Effector memory CD4-positive, alpha-beta T cell (primary cell): ENCODE data around the gene GFM1.
"Not testable (repeated sequence)": the region's sequence is repeated elsewhere in the genome, so short reads cannot be mapped to it uniquely, and the experiment has no call there.

Experiments
- DNase-seq, 3 donors: peaks; one replicate each; pipeline ENCODE4 v3.0.0-alpha.2; 2020
- H3K27ac ChIP-seq: 2 replicates; pipeline ENCODE4 v1.7.0; 2013; ENCODE audit warnings: mild to moderate bottlenecking, low read length, moderate library complexity; ENCODE audit not compliant: insufficient read depth, poor library complexity, severe bottlenecking
- H3K27me3 ChIP-seq: replicated peaks from 2 replicates; pipeline ENCODE4 v1.7.0; 2013; ENCODE audit warnings: mild to moderate bottlenecking, low read length; ENCODE audit not compliant: insufficient read depth, control insufficient read depth, poor library complexity, severe bottlenecking
- H3K36me3 ChIP-seq: 2 replicates; pipeline ENCODE4 v1.7.0; 2013; ENCODE audit warnings: mild to moderate bottlenecking, low read length, moderate library complexity; ENCODE audit not compliant: control insufficient read depth, insufficient read depth
- H3K4me1 ChIP-seq: 2 replicates; pipeline ENCODE4 v1.7.0; 2013; ENCODE audit warnings: low read length, mild to moderate bottlenecking; ENCODE audit not compliant: control insufficient read depth, insufficient read depth, poor library complexity, severe bottlenecking
- H3K4me3 ChIP-seq: 2 replicates; pipeline ENCODE4 v1.7.0; 2013; ENCODE audit warnings: low read length, low read depth, mild to moderate bottlenecking; ENCODE audit not compliant: insufficient read depth, poor library complexity, severe bottlenecking
- H3K9me3 ChIP-seq: 2 replicates; pipeline ENCODE4 v1.7.0; 2013; ENCODE audit warnings: mild to moderate bottlenecking, low read length, moderate library complexity; ENCODE audit not compliant: control insufficient read depth

GFM1 gene

DNA sequence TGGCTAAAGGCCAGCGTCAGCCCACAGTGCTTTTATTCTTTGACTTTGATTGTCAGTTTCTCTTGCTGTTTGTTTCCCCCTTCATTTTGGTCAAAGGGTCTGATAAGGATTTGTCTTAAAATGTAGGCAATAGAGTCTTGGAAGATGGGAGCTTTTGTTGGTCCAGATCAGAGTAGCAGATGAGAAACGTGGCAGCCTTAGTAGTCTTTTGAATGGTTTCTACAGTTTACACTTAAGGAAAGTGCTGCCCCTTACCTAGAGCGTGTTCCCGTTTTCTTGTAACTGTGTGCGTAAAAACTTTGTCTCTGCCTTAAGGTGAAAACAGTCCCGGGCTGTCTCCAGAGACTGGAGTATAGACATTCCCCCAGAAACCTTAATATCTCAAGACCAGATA, 27.5 kb downstream of the GFM1 start:
- Histone ChIP-seq H3K27ac (peak overlapping the region; percentile 65), H3K4me1 (no peaks in the 10 kb centered on the region), H3K4me3 (peak overlapping the region; percentile 59), H3K36me3 (peaks cover 24% of the 10 kb centered on the region), H3K9me3 (no peaks in the 10 kb centered on the region), H3K27me3 (no peaks in the 10 kb centered on the region)
- no peak for DNase-seq

DNA sequence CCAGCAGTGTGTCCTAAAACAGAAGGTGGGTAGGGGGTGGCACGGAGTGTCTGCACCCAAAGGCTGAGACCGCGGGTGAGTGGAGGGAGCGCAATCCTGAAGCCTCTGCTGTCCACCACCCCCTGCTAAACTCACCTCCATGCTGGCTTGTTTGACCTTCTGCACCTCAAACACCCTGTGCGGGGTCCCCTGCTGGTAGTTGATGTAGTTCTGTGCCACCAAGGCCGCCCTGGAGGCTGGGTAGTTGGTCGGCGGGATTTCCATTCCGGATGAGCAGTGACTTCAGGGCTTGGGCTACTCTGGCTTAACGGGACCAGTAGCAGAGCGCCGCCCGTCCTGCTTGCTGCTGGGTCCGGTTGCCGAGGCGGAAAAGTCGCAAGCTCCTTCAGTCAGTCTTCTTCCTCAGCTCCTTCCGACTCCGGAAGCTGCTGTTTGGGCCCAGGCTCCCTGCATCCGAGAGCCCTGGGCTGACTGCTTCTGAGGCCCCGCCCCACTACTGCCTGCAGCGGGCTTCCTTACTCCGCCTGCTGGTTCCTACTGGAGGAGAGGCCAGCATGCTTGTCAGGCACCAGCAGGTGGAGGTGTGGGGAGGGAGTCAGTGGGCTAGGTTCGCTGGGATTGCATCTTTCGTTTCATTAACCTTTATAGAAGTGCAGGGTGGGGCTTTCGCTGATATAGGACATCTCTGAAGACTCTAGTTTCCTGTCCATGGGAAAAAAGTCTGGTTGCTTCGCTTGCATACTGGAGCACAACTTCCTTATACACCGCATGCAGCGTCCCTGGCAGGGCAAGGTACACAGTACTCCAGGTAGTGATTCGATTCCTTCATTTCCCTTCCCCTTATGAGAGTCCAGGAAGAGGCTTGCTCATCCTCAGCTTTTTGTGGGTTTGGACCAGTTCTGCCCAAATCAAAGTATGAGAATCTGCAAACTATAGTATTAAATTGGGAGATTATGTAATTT, 28.2 kb downstream of the GFM1 start, which contains the start of gene LXN:
LXN (minus strand) TSS at position 434 of the 962 bp plus-strand sequence; CDS start at position 264, 170 bp downstream.
- no peaks in the 10 kb centered on the region for H3K27me3 ChIP-seq
- H3K36me3 ChIP-seq = peaks cover 19% of the 10 kb centered on the region
- H3K27ac ChIP-seq = peak within 1 kb of the TSS; percentile 65

DNA sequence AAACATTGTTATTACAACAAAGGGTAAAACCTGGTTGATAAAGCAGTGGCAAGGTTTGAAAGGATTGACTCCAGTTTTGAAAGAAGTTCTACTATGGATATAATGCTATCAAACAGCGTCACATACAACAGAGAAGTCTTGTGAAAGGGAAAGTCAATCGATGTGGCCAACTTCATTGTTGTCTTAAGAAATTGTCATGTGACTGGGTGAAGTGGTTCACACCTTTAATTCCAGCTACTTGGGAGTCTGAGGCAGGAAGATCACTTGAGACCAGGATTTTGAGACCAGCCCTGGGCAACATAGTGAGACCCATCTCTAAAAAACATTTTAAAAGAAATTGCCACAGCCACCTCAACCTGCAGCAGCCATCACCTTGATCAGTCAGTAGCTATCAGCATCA, 34.4 kb downstream of the GFM1 start:
- peaks cover 13% of the 10 kb centered on the region for H3K36me3 ChIP-seq
- no peak for DNase-seq

More for the DNA sequence above, 28.2 kb downstream of the GFM1 start, which contains the start of gene LXN:
- H3K4me3 ChIP-seq = peak within 1 kb of the TSS; percentile 59
- DNase-seq = peak; percentile 67 to 78 (median 77)
- H3K9me3 ChIP-seq = no peaks in the 10 kb centered on the region
- H3K4me1 ChIP-seq = no peaks in the 10 kb centered on the region

DNA sequence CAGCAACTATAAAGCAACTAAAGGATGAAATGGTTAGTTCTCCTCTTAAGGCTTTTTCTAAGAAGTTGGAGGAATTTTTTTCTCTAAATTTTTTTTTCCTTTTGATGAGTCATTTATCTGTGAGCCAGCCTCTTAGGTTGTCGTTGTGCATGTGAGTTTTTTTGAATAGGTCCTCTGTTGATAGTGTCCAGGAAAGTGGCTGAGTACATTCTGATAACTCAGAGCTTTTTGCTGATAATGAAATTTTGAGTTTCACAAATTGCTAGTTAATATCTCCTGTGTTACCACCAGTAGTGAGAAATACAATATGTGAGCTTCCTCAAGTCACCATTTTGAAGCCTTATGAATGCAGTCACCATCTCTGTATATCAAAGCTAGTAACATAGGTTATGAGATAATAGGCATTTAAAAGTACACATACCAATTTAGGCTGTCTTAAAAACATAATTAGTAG, 35.2 kb downstream of the GFM1 start:
- Histone ChIP-seq H3K4me1 (no peaks in the 10 kb centered on the region), H3K27ac (no peak overlapping the region), H3K9me3 (no peaks in the 10 kb centered on the region), H3K4me3 (no peak overlapping the region), H3K36me3 (peaks cover 18% of the 10 kb centered on the region), H3K27me3 (no peaks in the 10 kb centered on the region)
- DNase-seq = no peak

More for the DNA sequence above, 34.4 kb downstream of the GFM1 start:
- Histone ChIP-seq H3K27ac (no peak overlapping the region), H3K27me3 (no peaks in the 10 kb centered on the region), H3K9me3 (no peaks in the 10 kb centered on the region), H3K4me3 (no peak overlapping the region), H3K4me1 (no peaks in the 10 kb centered on the region)

DNA sequence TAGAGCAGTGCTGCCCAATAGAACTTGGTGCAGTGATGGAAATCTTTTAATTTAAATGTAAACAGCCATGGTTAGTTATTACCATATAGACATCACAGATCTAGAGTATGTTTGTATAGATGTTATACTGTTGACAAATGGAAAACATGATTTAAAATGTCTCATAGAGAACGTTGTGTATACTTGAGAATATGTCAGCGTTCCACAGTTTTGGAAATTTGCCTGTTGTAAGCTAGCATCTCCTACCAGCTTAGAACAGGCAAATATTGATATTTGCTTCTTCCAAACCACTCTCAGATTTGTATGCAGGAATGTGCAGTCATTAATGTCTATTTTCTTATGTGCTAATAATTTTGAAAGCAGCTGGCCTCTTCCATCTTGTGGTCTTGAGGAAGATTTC, 36.5 kb downstream of the GFM1 start:
- Histone ChIP-seq H3K36me3 (peaks cover 22% of the 10 kb centered on the region), H3K27ac (no peak overlapping the region), H3K4me1 (no peaks in the 10 kb centered on the region), H3K27me3 (no peaks in the 10 kb centered on the region), H3K9me3 (no peaks in the 10 kb centered on the region), H3K4me3 (no peak overlapping the region)
- no peak for DNase-seq

DNA sequence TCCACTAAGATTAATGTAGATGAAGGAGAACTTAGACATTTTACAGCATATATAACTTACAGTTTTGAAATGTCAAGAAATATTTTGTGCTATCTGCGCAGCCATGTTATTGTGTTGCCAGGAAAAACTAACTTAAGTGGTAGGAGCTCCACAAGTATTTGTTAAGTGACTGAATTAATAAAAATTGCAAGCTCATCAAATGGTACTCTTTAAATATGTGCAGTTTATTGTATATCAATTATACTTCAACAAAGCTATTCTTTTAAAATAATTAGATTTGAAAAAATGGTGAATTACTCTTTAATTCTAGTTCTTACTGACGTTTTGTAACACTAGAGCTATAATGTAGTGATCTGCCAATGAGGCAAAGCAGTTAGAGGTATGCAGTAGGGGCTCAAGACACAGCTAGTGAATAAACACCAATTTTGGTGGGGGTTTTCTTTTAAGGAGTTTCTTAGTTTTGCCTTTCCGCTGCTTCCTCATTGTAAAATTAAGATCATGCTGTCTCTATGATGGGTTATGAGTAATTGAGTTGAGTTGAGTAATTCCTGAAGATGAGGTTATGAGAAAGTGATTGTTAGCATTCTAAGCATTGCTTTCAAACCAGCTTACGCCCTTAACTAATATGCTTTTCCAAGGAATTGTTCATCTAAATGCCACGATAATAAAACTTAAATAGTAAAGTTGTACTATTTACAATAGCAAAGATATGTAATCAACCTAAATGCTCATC, 39.1 kb downstream of the GFM1 start:
- Histone ChIP-seq H3K4me1 (no peaks in the 10 kb centered on the region), H3K27me3 (no peaks in the 10 kb centered on the region), H3K9me3 (no peaks in the 10 kb centered on the region), H3K4me3 (no peak overlapping the region), H3K36me3 (peaks cover 23% of the 10 kb centered on the region), H3K27ac (no peak overlapping the region)
- no peak for DNase-seq

DNA sequence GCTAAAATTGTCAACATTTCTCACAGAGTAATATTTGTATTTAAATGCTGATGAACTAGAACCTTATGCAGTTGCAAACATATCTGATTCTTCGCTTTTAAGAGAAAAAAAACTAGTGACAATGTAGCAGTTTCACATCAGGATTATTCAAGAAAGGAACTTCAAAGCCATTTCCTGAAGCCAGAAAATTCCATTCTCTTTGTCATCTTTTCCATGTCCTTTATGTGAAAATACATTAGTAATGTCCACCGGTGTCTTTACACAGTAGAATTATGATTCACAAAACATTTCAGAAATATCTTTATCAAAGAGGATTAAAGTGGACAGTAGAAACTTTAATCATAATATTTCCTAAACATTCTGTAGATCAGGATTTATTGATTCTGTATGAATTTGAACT, 40.8 kb downstream of the GFM1 start:
- Histone ChIP-seq H3K36me3 (peaks cover 21% of the 10 kb centered on the region), H3K27me3 (no peaks in the 10 kb centered on the region), H3K4me1 (no peaks in the 10 kb centered on the region), H3K27ac (no peak overlapping the region), H3K4me3 (no peak overlapping the region), H3K9me3 (no peaks in the 10 kb centered on the region)
- no peak for DNase-seq

DNA sequence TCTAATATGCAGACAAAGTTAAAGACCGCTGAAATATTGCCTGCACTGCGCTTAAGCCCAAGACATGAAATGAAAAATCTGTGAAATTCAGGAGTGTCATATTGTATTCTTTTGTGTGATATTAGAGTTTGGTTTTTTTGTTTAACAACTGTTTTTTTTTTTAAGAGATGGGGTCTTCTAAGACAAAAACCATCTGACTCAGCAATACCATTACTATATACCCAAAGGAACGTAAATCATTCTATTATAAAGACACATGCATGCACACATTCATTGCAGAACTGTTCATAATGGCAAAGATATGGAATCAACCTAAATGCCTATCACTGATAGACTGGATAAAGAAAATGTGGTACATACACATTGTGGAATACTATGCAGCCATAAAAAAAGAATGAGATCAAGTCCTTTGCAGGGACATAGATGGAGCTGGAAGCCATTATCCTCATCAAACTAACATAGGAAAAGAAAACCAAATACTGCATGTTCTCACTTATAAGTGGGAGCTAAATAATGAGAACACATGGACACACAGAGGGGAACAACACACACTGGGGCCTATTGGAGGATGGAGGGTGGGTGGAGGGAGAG, 49.6 kb downstream of the GFM1 start:
- not testable (repeated sequence) for H3K36me3 ChIP-seq, H3K9me3 ChIP-seq, H3K27ac ChIP-seq, DNase-seq, H3K27me3 ChIP-seq, H3K4me1 ChIP-seq, H3K4me3 ChIP-seq

DNA sequence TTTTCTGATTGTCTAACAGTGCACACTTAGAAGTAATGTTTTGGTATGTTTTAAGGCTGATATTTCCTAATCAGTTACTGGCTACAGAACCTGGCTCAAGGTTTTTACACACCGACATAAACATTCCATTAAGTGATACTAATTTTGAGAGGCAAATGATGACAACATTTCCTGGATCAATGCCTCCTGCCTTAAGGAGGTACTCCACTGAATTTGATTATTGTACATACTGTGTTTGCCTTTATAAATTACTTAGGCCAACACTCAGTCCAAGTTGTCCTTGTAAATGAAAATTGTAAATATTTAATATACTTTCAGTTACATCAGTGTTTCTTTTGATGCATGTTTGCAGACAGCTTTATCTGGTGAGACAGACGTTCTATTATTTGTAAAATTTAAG, 52.3 kb downstream of the GFM1 start:
- Histone ChIP-seq H3K4me1 (no peaks in the 10 kb centered on the region), H3K9me3 (no peaks in the 10 kb centered on the region), H3K27ac (no peak overlapping the region), H3K27me3 (no peaks in the 10 kb centered on the region), H3K36me3 (no peaks in the 10 kb centered on the region), H3K4me3 (no peak overlapping the region)
- DNase-seq = no peak
